PC-9 (cell line): ENCODE data around the gene ADSL. TPM values are rescaled to one million over a fixed set of nuclear protein-coding genes. Genes with fewer than 3 reads are reported as not detected.

Experiments used
- BruUV-seq: library from RNA; stranded (reverse); fragments of 400-500 nt; replicated peaks from 2 replicates; lab custom pipeline; 2021; lab: Mats Ljungman, UMichigan
- CTCF ChIA-PET: fragments of 300-600 bp; sonication (Branson Sonifier 250); formaldehyde crosslinking; loops from one replicate; lab custom pipeline; 2022; ENCODE audit warnings: antibody characterized with exemption; lab: Charles Lee
- POLR2A ChIA-PET: fragments of 300-600 bp; sonication (Branson Sonifier 250); formaldehyde crosslinking; loops from one replicate; lab custom pipeline; 2022; ENCODE audit warnings: antibody characterized with exemption; ENCODE audit not compliant: unreplicated experiment; lab: Charles Lee
- DNase-seq, 2 experiments: peaks; one replicate each; pipeline versions ENCODE4 v3.0.0 to v3.0.0-alpha.2; 2015 to 2022; ENCODE audit warnings: mixed read lengths in 1 of 2
- H2AFZ ChIP-seq: fragments of 200-600 bp; sonication (generic); 2 replicates; pipeline ENCODE4 v1.8.1; 2017; ENCODE audit warnings: antibody characterized with exemption
- H3F3A ChIP-seq: fragments of 200-600 bp; sonication (generic); 2 replicates; pipeline ENCODE4 v1.8.1; 2017; ENCODE audit warnings: antibody characterized with exemption, mild to moderate bottlenecking, low read depth; ENCODE audit not compliant: insufficient read depth
- H3K27ac ChIP-seq: fragments of 200-600 bp; sonication (generic); 2 replicates; pipeline ENCODE4 v1.6.1; 2016; ENCODE audit warnings: mixed run types
- H3K27me3 ChIP-seq: fragments of 200-600 bp; sonication (generic); 2 replicates; pipeline ENCODE4 v1.6.1; 2016; ENCODE audit warnings: low read depth, mixed run types; ENCODE audit not compliant: insufficient read depth
- H3K36me3 ChIP-seq: fragments of 200-600 bp; sonication (generic); 2 replicates; pipeline ENCODE4 v1.6.1; 2016; ENCODE audit warnings: low read depth, mixed run types
- H3K4me1 ChIP-seq: fragments of 200-600 bp; sonication (generic); replicated peaks from 2 replicates; pipeline ENCODE4 v1.6.1; 2016; ENCODE audit warnings: mixed run types; ENCODE audit not compliant: insufficient read depth
- H3K4me2 ChIP-seq: fragments of 200-600 bp; sonication (generic); 2 replicates; pipeline ENCODE4 v1.6.1; 2017; ENCODE audit warnings: mixed run types
- H3K4me3 ChIP-seq: fragments of 200-600 bp; sonication (generic); 2 replicates; pipeline ENCODE4 v1.6.1; 2016; ENCODE audit warnings: mixed run types
- H3K79me2 ChIP-seq: fragments of 200-600 bp; sonication (generic); 2 replicates; pipeline ENCODE4 v1.6.1; 2017; ENCODE audit warnings: low read depth, mixed run types
- H3K9me2 ChIP-seq: fragments of 200-600 bp; sonication (generic); 2 replicates; pipeline ENCODE4 v1.8.1; 2017; ENCODE audit warnings: mild to moderate bottlenecking; ENCODE audit not compliant: insufficient read depth
- H3K9me3 ChIP-seq: fragments of 200-600 bp; sonication (generic); 2 replicates; pipeline ENCODE4 v1.8.1; 2016; ENCODE audit warnings: low read depth; ENCODE audit not compliant: insufficient read depth
- H4K20me1 ChIP-seq: fragments of 200-600 bp; sonication (generic); 2 replicates; pipeline ENCODE4 v1.8.1; 2017; ENCODE audit not compliant: insufficient read depth
- CTCF ChIP-seq: fragments of 200-600 bp; sonication (generic); conservative IDR thresholded peaks from 2 replicates; pipeline ENCODE4 v1.6.1; 2017; ENCODE audit warnings: mixed run types, antibody characterized with exemption, mild to moderate bottlenecking, moderate library complexity
- EZH2 ChIP-seq: fragments of 200-600 bp; sonication (generic); IDR thresholded peaks from 2 replicates; pipeline ENCODE4 v1.8.0; 2017; ENCODE audit warnings: antibody characterized with exemption, low read depth
- intact Hi-C: fragments of 100-400 bp; cut with micrococcal nuclease; formaldehyde crosslinking; loops from one replicate; pipeline ENCODE4 v1.10.0; 2022; ENCODE audit not compliant: unreplicated experiment
- total RNA-seq: library from RNA; stranded (reverse); gene quantifications from 2 replicates; pipeline ENCODE4 v1.2.3, GENCODE V29; 2021

ADSL gene
- total RNA-seq, 1 experiment from 2014 or later, result 56.2 TPM

DNA sequence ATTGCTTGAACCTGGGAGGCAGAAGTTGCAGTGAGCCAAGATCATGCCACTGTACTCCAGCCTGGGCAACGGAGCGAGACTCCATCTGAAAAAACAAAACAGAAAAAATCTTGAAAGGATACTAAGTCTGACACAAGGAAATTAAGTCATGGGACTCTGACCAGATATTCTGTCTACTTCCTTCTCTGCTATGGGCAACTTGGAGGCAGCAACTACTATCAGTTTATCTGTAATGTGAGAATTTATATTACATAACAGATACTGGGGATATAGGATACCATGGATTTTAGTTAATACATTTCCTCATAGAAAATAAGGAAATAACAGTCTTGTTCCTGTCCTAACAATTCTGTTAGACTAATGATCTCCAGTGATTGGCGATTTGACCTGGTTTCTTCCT, 22.5 kb downstream of the ADSL start:
- Histone ChIP-seq H3K9me2 (no peaks in the 10 kb centered on the region), H3F3A (peaks cover 51% of the 10 kb centered on the region), H3K4me3 (no peak overlapping the region), H3K4me1 (peaks cover 11% of the 10 kb centered on the region; the same call in 1 of the 2 replicates), H4K20me1 (no peaks in the 10 kb centered on the region), H3K27me3 (no peaks in the 10 kb centered on the region), H3K36me3 (peaks cover 28% of the 10 kb centered on the region), H2AFZ (no peak overlapping the region), H3K4me2 (no peak overlapping the region), H3K27ac (peak overlapping the region; percentile 33; the same call in 1 of the 2 replicates), H3K79me2 (peaks cover 24% of the 10 kb centered on the region), H3K9me3 (no peaks in the 10 kb centered on the region)
- TF ChIP-seq CTCF (no peak), EZH2 (no peak)
- intact Hi-C loops, result no loop called here
- POLR2A ChIA-PET, result no interaction called here
- DNase-seq, result peak in 1 of 2 experiments; percentile 70
- BruUV-seq, result no TSS peak
- CTCF ChIA-PET, result no interaction called here

GRCh38 chr22:40374567-40374966, 28.3 kb downstream of the ADSL start:
- Histone ChIP-seq H3K4me3 (no peak overlapping the region), H2AFZ (no peak overlapping the region), H3K27me3 (no peaks in the 10 kb centered on the region), H3K9me2 (no peaks in the 10 kb centered on the region), H3K4me2 (no peak overlapping the region), H3K79me2 (peaks cover 40% of the 10 kb centered on the region), H3K27ac (no peak overlapping the region), H4K20me1 (no peaks in the 10 kb centered on the region), H3K9me3 (no peaks in the 10 kb centered on the region), H3F3A (peaks cover 12% of the 10 kb centered on the region), H3K36me3 (no peaks in the 10 kb centered on the region), H3K4me1 (peaks cover 11% of the 10 kb centered on the region; the same call in 1 of the 2 replicates)
- DNase-seq, result no peak
- CTCF ChIA-PET, result no interaction called here
- intact Hi-C loops, result loop anchor here (5.0 kb wide), 1 partner anchor 278 kb away; no protein-coding TSS in a partner anchor
- BruUV-seq, result no TSS peak
- POLR2A ChIA-PET, result no interaction called here
- TF ChIP-seq EZH2 (no peak), CTCF (no peak)

DNA sequence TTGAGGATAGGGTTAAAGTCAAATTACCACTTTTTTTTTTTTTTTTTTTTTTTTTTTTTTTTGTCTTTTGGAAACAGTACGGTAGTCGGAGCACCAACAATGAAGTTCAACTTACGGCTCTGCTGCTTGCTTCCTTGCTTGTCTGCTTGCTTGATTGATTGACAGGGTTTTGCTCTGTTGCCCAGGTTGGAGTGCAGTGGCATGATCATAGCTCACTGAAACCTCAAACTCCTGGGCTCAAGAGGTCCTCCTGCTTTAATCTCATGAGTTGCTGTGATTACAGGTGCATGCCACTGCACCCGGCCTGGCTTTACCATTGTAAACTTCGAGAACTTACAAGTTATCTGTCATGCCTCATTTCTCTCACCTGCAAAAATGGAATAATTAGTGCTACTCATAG, 29.8 kb downstream of the ADSL start:
- no TSS peak for BruUV-seq
- peaks cover 11% of the 10 kb centered on the region; the same call in 1 of the 2 replicates for H3K4me1 ChIP-seq
- H3K4me2 ChIP-seq, result no peak overlapping the region
- DNase-seq, result no peak
- peaks cover 43% of the 10 kb centered on the region for H3K79me2 ChIP-seq
- intact Hi-C loops, result no loop called here
- no peaks in the 10 kb centered on the region for H3K9me2 ChIP-seq
- peaks cover 5% of the 10 kb centered on the region; the same call in 1 of the 2 replicates for H3F3A ChIP-seq
- H3K9me3 ChIP-seq, result no peaks in the 10 kb centered on the region
- no peaks in the 10 kb centered on the region for H3K36me3 ChIP-seq
- CTCF ChIA-PET, result interaction anchor here (1.0 kb wide), 1 partner anchor 15 kb away, joined by 4 read pairs; no protein-coding TSS in a partner anchor
- H2AFZ ChIP-seq, result no peak overlapping the region
- POLR2A ChIA-PET, result interaction anchor here (0.7 kb wide), 1 partner anchor 575 kb away, joined by 6 read pairs; no protein-coding TSS in a partner anchor
- H3K4me3 ChIP-seq, result no peak overlapping the region
- no peak overlapping the region for H3K27ac ChIP-seq
- peaks cover 3% of the 10 kb centered on the region; the same call in 1 of the 2 replicates for H4K20me1 ChIP-seq
- TF ChIP-seq EZH2, result no peak
- no peak for TF ChIP-seq CTCF
- no peaks in the 10 kb centered on the region for H3K27me3 ChIP-seq
